Retinal pigment epithelial cell (primary cell): Measurements from ENCODE around the gene SHISA4.

ENCODE experiments used
- DNase-seq: peaks from one replicate; pipeline ENCODE4 v3.0.0-alpha.2; 2010; ENCODE audit warnings: low read depth
- H3K4me3 ChIP-seq: 2 replicates; pipeline ENCODE4 v1.5.1; 2011; ENCODE audit warnings: mild to moderate bottlenecking, low read length, control low read depth, moderate library complexity
- TF ChIP-seq, protein P1 (sequence below): conservative IDR thresholded peaks from 2 replicates; pipeline ENCODE4 v1.5.1; 2011; ENCODE audit warnings: low read depth, low read length, control low read depth, inconsistent platforms

The SHISA4 gene

DNA sequence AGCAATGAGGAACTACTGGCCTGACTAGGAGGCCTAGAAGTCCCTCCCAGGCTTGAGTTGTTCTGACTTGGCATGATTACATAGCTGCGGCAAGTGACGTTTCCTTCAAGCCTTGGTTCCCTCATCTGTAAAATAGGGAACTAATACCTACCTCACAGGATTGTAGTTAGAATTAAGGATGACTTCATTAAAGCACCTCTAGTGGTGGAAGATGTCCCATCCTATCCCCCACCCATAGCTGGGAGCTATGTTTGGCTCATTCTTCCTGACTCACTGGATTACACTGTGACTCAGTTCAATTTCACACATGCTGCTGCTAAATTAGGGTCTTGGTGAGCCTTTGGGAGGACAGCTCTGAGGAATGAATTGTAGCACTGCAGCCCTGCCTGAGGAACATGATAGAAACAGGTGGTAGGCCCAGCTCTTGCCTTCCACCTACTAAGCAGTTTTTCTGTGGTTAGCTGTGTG, 6.0 kb upstream of the SHISA4 start:
- TF ChIP-seq, protein P1, sequence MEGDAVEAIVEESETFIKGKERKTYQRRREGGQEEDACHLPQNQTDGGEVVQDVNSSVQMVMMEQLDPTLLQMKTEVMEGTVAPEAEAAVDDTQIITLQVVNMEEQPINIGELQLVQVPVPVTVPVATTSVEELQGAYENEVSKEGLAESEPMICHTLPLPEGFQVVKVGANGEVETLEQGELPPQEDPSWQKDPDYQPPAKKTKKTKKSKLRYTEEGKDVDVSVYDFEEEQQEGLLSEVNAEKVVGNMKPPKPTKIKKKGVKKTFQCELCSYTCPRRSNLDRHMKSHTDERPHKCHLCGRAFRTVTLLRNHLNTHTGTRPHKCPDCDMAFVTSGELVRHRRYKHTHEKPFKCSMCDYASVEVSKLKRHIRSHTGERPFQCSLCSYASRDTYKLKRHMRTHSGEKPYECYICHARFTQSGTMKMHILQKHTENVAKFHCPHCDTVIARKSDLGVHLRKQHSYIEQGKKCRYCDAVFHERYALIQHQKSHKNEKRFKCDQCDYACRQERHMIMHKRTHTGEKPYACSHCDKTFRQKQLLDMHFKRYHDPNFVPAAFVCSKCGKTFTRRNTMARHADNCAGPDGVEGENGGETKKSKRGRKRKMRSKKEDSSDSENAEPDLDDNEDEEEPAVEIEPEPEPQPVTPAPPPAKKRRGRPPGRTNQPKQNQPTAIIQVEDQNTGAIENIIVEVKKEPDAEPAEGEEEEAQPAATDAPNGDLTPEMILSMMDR: peak; percentile 31
- no peak overlapping the region for H3K4me3 ChIP-seq
- peak; percentile 45 for DNase-seq

DNA sequence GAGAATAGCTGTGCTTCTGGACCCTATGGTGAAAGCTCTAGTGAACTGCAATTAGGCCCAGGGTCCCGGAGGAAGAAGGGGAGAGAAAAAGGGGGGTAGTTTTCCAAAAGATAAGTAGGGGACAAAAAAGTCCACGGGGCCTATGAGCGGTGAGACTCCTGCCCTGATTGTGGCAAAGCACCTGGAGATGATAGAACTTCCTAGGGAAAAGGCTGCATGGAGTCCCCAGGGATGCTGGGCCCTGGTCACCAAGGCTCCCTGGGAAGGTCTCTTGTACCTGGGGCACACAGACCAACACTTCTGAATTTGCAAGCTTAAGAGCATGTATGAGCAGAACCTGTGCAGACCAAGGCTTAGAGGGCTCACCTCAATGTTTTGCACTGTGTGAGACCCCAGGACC, 5.4 kb upstream of the SHISA4 start:
- no peak overlapping the region for H3K4me3 ChIP-seq
- DNase-seq: no peak
- TF ChIP-seq, protein P1: no peak

DNA sequence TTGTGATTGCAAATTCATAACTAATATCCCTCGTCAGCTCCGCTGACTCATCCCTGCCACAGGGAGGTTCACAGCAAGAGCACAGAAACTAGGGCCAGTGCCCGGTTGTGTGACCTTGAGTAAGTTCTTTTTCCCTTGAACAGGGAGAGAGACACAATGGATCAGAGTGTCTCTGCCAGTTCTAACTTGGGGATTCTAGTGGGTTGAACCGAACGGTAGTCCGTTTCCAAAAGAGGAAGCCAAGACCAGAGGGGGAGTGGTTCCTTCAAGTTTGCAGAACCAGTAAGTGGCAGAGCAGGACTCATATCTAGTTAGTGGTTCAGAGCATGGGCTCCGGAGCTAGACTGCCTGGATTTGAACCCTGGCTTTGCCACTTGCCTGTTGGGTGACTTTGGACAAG, 4.9 kb upstream of the SHISA4 start:
- no peak for DNase-seq
- no peak overlapping the region for H3K4me3 ChIP-seq
- TF ChIP-seq, protein P1: no peak

DNA sequence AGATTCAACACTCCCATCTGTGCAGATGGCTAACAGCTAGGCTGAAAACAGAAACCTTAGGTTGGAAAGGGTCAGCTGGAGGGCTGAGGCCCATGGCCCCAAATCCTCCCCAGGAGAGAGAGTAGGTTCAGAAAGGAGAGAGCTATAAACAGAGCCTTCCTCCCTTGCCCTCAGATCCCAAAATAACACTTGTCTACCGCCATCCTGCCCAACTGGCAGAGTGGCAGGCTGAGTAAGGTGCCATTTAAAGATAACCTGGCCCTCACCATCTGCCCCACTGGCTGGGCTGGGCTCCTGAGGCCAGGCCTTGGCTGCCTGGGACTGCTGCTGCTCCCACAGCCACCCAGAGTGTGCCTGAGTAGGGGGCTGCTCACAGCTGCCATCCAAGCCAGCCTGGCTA, 4.3 kb upstream of the SHISA4 start:
- TF ChIP-seq, protein P1: no peak
- no peak for DNase-seq
- no peak overlapping the region for H3K4me3 ChIP-seq

DNA sequence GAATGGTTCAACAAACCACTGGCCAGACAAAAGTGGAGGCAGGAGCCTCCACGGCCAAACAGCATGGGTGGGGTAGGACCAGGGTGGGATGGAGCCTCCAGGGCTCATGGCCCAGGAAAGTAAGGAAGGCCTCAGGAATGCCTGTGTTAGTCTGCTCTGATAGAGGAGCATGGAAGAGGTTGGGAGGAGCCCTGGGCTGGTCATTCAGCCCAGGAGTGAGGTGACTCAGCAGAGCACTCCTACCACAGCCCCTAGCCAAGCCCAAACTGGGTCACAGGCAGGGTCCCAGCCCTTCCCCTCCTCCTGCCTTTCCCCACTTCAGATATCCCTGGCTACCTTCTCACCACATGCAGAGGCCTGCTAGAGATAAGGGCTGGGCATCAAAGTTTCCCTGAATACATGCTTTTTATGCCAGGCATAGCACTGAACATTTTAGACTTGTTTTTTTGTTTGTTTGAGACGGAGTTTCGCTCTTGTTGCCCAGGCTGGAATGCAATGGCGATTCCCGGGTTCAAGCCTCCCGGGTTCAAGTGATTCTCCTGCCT, 3.1 kb upstream of the SHISA4 start:
- TF ChIP-seq, protein P1: no peak
- no peak for DNase-seq
- H3K4me3 ChIP-seq: no peak overlapping the region

DNA sequence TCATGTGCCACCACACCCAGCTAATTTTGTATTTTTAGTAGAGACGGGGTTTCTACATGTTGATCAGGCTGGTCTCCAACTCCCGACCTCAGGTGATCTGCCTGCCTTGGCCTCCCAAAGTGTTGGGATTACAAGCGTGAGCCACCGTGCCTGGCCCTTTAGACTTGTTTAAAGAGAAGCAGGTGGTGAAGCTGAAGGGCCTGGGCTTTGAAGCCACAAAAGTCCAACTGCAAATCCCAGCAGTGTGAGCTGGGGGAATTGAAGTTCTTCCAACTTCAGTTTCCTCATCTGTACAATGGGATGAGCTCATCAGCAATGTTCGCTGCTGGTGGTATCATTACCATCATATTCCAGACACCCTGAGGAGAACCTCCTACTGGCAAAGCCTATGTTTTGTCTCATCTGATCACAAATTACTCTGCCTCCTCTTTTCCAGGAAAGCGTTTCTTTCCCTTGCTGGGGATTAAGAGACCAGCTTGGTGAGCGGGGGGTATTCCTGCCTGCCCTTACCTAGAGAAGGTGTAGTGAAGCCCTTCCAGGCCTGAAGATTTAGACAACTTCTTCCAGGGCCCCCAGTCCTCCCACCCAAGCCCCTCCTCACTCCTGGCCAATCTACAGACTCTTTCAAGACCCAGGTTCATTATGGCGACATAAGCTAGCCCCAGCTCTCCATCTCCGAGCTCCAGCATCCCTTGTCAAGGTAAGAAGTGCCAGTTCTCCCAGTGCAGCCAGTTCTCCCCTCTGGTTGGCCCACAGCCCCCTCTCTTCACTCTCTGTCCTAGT, 2.4 kb upstream of the SHISA4 start:
- H3K4me3 ChIP-seq: no peak overlapping the region
- DNase-seq: no peak
- TF ChIP-seq, protein P1: no peak
